Esophagus (tissue), 2 donors: ENCODE measurements around the gene GJC2. TPM values are rescaled to one million over a fixed set of nuclear protein-coding genes. Genes with fewer than 3 reads are reported as not detected.
A peak's percentile ranks its signal among the peaks of the same experiment; 100 is the strongest.

ENCODE experiments used
- H3K27ac ChIP-seq, 2 donors: one replicate each; pipeline ENCODE4 v1.5.1; 2013; ENCODE audit warnings: low read depth in 2 of 2, mild to moderate bottlenecking in 2 of 2, inconsistent platforms in 1 of 2, low read length in 1 of 2, moderate library complexity in 1 of 2
- H3K27me3 ChIP-seq, 2 donors: one replicate each; pipeline ENCODE4 v1.6.1; 2013; ENCODE audit warnings: low read length in 2 of 2, control low read depth in 1 of 2, mild to moderate bottlenecking in 1 of 2; ENCODE audit not compliant: insufficient read depth in 2 of 2, control insufficient read depth in 1 of 2
- H3K36me3 ChIP-seq, 2 donors: one replicate each; pipeline ENCODE4 v1.6.1; 2013; ENCODE audit warnings: low read length in 1 of 2; ENCODE audit not compliant: control insufficient read depth in 2 of 2, insufficient read depth in 2 of 2
- H3K4me1 ChIP-seq, 2 donors: one replicate each; pipeline ENCODE4 v1.6.1; 2013; ENCODE audit warnings: low read length in 1 of 2; ENCODE audit not compliant: control insufficient read depth in 2 of 2, insufficient read depth in 2 of 2
- H3K4me3 ChIP-seq, 2 donors: one replicate each; pipeline ENCODE4 v1.5.1; 2013; ENCODE audit warnings: low read length in 2 of 2, mild to moderate bottlenecking in 2 of 2, low read depth in 1 of 2, moderate library complexity in 1 of 2
- H3K9me3 ChIP-seq, 2 donors: one replicate each; pipeline ENCODE4 v1.6.1; 2013; ENCODE audit warnings: mild to moderate bottlenecking in 2 of 2, low read depth in 1 of 2, low read length in 1 of 2, moderate library complexity in 1 of 2; ENCODE audit not compliant: control insufficient read depth in 2 of 2, insufficient read depth in 1 of 2
- WGBS, 2 donors: extraction: QIAGEN DNeasy Blood & Tissue Kit; methylation state at CpG; one replicate each; pipeline ENCODE4 v1.1.7; 2013; 5-methylcytosine and 5-hydroxymethylcytosine counted together
- polyA plus RNA-seq, 2 donors: library from polyadenylated mRNA; stranded (reverse); fragments of 200-250 nt; gene quantifications; one replicate each; pipeline ENCODE4 v1.2.3, GENCODE V29; 2013
- donor health status: healthy with polysubstance abuse.
- donor health status: Bipolar disorder and iron deficiency.

GJC2 gene
- polyA plus RNA-seq, 2 donors, result 0.57 to 0.64 TPM

- H3K36me3 ChIP-seq, result peaks cover 17 to 43% of the 10 kb centered on the region in 2 donors
- H3K9me3 ChIP-seq, result no peaks in the 10 kb centered on the region
- H3K4me1 ChIP-seq, result peaks cover 6 to 49% of the 10 kb centered on the region in 2 donors
- no peak overlapping the region for H3K4me3 ChIP-seq
- peak overlapping the region; percentile 66 to 77 for H3K27ac ChIP-seq
- no peaks in the 10 kb centered on the region for H3K27me3 ChIP-seq
- 44 to 45% methylated on average over 7 to 8 of the region's 8 CpGs for WGBS, 2 donors
These were observed 760 bp upstream of the GJC2 start for GRCh38 chr1:228148935-228149405.

- Histone ChIP-seq H3K36me3 (peaks cover 17 to 40% of the 10 kb centered on the region in 2 donors), H3K27me3 (no peaks in the 10 kb centered on the region), H3K4me1 (peaks cover 3 to 43% of the 10 kb centered on the region in 2 donors), H3K27ac (peak overlapping the region; percentile 60 to 77), H3K4me3 (no peak overlapping the region), H3K9me3 (no peaks in the 10 kb centered on the region)
- WGBS, 2 donors, result 53 to 58% methylated on average over 6 to 7 of the region's 7 CpGs
These were observed 360 bp downstream of the GJC2 start for GRCh38 chr1:228150120-228150460.

DNA sequence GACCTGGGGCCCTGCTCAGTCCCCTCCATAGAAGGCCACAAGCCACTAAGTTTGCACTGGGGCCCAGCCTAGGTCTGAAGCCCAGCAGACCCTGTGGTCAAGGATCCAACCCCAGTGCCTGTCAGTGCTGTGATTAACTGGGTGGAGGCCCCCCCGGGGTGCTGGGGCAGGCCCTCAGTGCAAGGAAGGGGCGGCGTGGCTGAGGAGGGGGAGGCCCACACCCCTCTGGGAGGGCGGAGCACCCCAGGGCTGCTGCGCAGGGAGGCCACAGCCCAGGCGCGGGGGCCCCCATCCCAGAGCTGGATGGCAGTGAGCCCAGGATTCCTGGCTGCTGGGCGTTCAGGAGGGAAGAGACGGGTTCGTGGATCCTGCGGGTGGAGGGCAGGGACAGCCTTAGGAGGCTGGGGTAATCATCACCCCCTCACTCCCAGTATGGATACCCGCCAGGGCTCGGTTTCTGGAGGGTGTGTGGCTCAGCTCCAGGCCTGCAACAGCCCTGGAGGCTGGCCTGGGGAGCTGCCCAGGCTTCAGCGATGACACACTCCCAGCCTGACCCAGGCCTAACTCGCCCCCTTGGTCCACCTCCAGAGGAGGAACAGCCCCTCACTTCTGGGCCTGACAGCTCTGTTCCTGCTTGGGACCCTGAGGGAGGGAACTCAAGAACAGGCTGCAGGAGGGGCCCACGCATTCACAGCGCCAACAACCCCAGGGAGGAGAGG lies 890 bp downstream of the GJC2 start:
- Histone ChIP-seq H3K9me3 (no peaks in the 10 kb centered on the region), H3K36me3 (peaks cover 15 to 36% of the 10 kb centered on the region in 2 donors), H3K4me1 (peaks cover 6 to 44% of the 10 kb centered on the region in 2 donors), H3K27me3 (no peaks in the 10 kb centered on the region), H3K4me3 (no peak overlapping the region), H3K27ac (peak overlapping the region; percentile 60 to 77)
- 31 to 36% methylated on average over 17 of the region's 17 CpGs for WGBS, 2 donors

GRCh38 chr1:228151180-228151925 lies 1.6 kb downstream of the GJC2 start:
- Histone ChIP-seq H3K4me3 (no peak overlapping the region), H3K4me1 (peaks cover 3 to 41% of the 10 kb centered on the region in 2 donors), H3K9me3 (no peaks in the 10 kb centered on the region), H3K27me3 (no peaks in the 10 kb centered on the region), H3K27ac (peak overlapping the region; percentile 60 to 77), H3K36me3 (peaks cover 11 to 29% of the 10 kb centered on the region in 2 donors)
- 64 to 69% methylated on average over 12 of the region's 12 CpGs for WGBS, 2 donors

DNA sequence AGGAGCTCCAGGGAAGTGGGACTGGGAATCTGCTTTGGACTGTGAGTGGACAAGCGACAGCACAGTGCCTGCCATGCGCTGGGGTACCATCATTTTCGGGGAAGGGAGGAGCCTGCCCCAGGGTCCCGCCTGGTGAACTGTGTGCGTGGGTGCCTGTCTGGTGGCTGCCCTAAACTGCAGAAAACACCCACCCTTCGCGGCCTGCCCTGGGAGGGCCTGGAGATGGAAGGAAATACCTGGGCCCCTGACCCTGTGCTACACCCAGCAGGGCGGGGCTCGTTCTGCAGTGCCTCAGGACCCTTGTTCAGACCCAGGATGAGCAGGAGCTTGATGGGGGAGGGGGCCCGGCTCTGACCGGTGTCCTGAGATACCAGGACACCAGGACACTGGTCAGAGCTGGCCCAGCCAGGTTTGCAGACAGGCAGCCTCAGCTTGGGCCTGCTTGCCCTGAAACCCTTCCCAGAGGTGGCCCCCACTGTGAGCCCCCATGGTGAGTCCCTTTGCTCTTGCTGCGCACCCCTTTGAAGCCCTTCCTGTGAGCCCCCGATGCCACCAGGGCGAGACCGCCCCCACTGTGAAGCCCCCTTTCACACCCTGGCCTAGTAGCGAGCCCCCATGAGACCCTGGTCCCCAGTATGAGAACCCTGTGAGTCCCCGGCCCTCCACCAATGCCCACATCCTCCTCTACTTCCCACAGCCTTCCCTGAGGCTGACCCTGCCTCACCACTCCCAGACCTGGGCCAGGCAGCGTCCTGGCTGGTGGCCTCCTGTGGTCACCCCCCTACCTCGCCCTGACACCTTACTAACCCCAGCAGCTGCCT lies 2.6 kb downstream of the GJC2 start:
- Histone ChIP-seq H3K4me3 (no peak overlapping the region), H3K9me3 (no peaks in the 10 kb centered on the region), H3K36me3 (peaks cover 11 to 19% of the 10 kb centered on the region in 2 donors), H3K27ac (no peak overlapping the region), H3K27me3 (no peaks in the 10 kb centered on the region), H3K4me1 (peaks cover 3 to 32% of the 10 kb centered on the region in 2 donors)
- 91 to 95% methylated on average over 18 to 19 of the region's 19 CpGs for WGBS, 2 donors

DNA sequence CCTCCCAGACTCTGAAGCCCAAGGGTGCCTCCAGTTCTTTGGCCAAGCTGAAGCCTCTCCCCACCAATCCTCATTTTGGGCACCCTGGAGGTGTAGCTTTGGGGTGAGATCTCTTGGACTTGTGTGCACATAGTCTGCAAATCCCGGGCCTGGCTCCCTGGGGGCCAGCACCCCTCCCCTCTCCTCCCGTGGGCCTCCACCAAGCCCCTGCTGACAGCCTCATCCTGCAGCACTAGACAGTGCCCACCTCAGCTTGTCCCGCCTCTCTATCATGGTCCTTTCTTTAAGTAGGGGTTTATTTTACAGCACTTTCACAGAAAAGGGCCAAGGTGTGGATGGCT lies 3.2 kb downstream of the GJC2 start:
- no peaks in the 10 kb centered on the region for H3K9me3 ChIP-seq
- peaks cover 3 to 32% of the 10 kb centered on the region in 2 donors for H3K4me1 ChIP-seq
- peaks cover 8 to 13% of the 10 kb centered on the region in 2 donors for H3K36me3 ChIP-seq
- H3K27me3 ChIP-seq, result no peaks in the 10 kb centered on the region
- no peak overlapping the region for H3K4me3 ChIP-seq
- 66 to 87% methylated on average over 3 of the region's 3 CpGs for WGBS, 2 donors
- no peak overlapping the region for H3K27ac ChIP-seq

GRCh38 chr1:228154021-228154669 lies 4.4 kb downstream of the GJC2 start:
- Histone ChIP-seq H3K4me1 (peaks cover 3 to 24% of the 10 kb centered on the region in 2 donors), H3K36me3 (peaks cover 0 to 2% of the 10 kb centered on the region in 2 donors), H3K4me3 (no peak overlapping the region), H3K27me3 (no peaks in the 10 kb centered on the region), H3K27ac (no peak overlapping the region), H3K9me3 (no peaks in the 10 kb centered on the region)
- 92 to 93% methylated on average over 11 of the region's 11 CpGs for WGBS, 2 donors

DNA sequence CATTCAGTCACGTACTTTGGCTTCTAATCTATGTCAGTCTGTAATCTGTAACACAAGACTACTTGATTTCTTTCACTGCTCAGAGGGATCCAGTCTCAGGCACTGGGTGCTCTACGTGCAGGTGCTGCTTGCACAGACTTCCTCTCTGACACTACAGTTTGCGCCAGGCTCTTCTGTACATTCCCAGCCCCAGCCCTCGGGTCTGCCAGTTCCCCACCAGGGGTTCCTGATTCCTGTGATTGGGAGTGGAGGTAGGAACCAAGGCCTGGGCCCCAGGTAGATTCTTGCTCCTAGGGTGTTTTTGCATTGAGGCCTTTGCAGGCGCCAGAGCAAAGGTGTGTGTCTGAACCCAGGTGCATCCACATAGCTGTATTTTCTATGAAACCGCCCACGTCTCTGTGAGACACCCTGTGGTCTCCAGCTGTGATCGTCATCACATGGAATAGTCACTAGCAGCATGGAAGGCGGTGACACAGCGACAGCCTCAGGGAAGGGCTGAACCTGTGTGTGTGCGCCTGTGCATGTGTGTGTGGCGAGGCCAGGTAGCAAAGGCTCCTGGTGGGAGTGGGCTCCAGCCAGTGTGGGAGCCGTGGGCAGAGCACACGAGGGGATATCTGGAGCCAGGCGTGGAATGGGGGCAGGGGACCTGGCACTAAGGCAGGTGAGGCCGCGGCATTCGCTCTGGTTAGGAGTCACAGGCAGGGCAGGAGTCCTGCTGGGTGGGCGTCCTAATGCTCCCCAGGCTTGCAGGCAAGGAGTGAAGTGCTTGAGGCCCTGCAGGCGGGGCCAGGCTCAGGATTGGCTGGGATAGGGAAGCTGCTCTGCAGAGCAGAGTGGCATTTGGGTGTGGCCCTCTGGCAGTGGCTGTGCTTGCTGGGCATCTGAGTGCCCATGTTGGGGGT lies 5.2 kb downstream of the GJC2 start:
- Histone ChIP-seq H3K4me1 (peaks cover 6 to 24% of the 10 kb centered on the region in 2 donors), H3K27me3 (no peaks in the 10 kb centered on the region), H3K36me3 (no peaks in the 10 kb centered on the region), H3K9me3 (no peaks in the 10 kb centered on the region), H3K27ac (no peak overlapping the region), H3K4me3 (no peak overlapping the region)
- WGBS, 2 donors, result 65 to 75% methylated on average over 19 to 20 of the region's 20 CpGs
